BLaER1 treated with 17β-estradiol and CSF1 and Interleukin-3, amounts not matched to agents 10 nM and 100 nM (cell line): Measurements from ENCODE around the gene ABL2.
A peak's percentile ranks its signal among the peaks of the same experiment; 100 is the strongest.

Experiments used
- H3K27ac ChIP-seq, 11 experiments: shearing (Covaris generic); formaldehyde crosslinking; 2 replicates each; pipeline ENCODE4 v1.8.1; 2022
- H3K27me3 ChIP-seq, 11 experiments: shearing (Covaris generic); formaldehyde crosslinking; 2 replicates each; pipeline ENCODE4 v1.8.1; 2022
- H3K36me3 ChIP-seq, 11 experiments: shearing (Covaris generic); formaldehyde crosslinking; 2 replicates each; pipeline ENCODE4 v1.8.1; 2022
- H3K4me1 ChIP-seq, 10 experiments: shearing (Covaris generic); formaldehyde crosslinking; 2 replicates each; pipeline ENCODE4 v1.8.1; 2022
- H3K4me2 ChIP-seq, 11 experiments: shearing (Covaris generic); formaldehyde crosslinking; 2 replicates each; pipeline ENCODE4 v1.8.1; 2022
- H3K4me3 ChIP-seq, 10 experiments: shearing (Covaris generic); formaldehyde crosslinking; 2 replicates each; pipeline ENCODE4 v1.8.1; 2022
- H3K9ac ChIP-seq, 11 experiments: shearing (Covaris generic); formaldehyde crosslinking; 2 replicates each; pipeline ENCODE4 v1.8.1; 2022
- H3K9me3 ChIP-seq, 11 experiments: shearing (Covaris generic); formaldehyde crosslinking; replicated peaks in 1 of 11; 2 replicates each; pipeline ENCODE4 v1.8.1; 2022
- H4K20me1 ChIP-seq, 11 experiments: shearing (Covaris generic); formaldehyde crosslinking; 2 replicates each; pipeline ENCODE4 v1.8.1; 2022
- Cebpa-rat ChIP-seq, 11 experiments: shearing (Covaris generic); IDR thresholded peaks; 2 replicates each; pipeline ENCODE4 v1.8.1; 2022

The ABL2 gene

DNA sequence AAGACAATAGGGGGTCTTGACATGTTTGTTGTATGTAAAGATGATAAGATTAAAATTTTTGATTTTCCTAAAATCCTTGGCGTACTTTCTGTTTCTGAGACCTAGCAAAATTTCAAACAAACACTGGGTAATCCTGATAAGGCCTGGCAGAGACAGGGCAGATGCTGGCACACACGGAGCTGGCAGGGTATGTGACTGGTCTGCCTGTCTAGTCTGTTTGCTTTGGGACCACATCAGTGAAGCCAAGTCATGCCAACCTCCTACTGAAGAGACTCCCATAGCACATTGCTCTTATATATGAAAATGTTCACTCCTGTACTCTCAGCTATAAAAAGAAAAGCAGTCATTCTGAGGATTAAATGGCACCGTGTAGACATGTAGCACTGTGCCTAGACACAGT, 133.6 kb downstream of the ABL2 start:
- 0 out of 22 replicates have a peak overlapping the region, but pooled peaks of 1 of the 11 experiments have one; percentile 56 for H3K27ac ChIP-seq
- H3K4me2 ChIP-seq, result no peak overlapping the region
- H4K20me1 ChIP-seq, result peaks cover 0 to 29% (median 9%) of the 10 kb centered on the region in 11 experiments; a peak in 10 of 22 replicates
- no peak overlapping the region for H3K4me3 ChIP-seq
- no peaks in the 10 kb centered on the region for H3K9me3 ChIP-seq
- H3K36me3 ChIP-seq, result peaks cover 74 to 97% (median 80%) of the 10 kb centered on the region in 11 experiments
- H3K9ac ChIP-seq, result no peak overlapping the region
- peaks cover 27 to 38% (median 32%) of the 10 kb centered on the region in 10 experiments for H3K4me1 ChIP-seq
- H3K27me3 ChIP-seq, result no peaks in the 10 kb centered on the region
- no peak for TF ChIP-seq Cebpa-rat (IDR thresholded peaks at IDR 0.05)

DNA sequence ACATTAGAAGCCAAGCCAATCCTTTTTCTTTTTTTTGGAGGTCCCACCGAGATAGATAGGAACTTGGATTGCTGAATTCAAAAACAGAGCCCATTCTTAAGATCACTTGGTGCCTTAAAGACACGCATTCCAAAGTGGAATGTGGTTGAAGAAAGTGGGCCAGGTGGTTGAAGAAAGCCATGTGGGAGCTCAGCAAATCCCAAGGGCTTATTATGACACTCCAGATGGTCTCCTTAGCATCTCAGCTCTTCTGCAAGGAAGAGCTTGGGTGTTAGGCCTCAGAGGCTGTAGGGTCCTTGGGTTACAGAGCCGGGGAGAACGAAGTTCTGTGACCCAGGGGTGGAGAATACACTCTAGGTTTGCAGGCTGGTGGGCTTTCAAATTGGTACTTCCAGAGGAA, 134.1 kb downstream of the ABL2 start:
- no peak for TF ChIP-seq Cebpa-rat (IDR thresholded peaks at IDR 0.05)
- Histone ChIP-seq H3K4me3 (no peak overlapping the region), H3K9ac (no peak overlapping the region), H3K4me1 (peaks cover 32 to 43% (median 37%) of the 10 kb centered on the region in 10 experiments), H3K9me3 (no peaks in the 10 kb centered on the region), H3K36me3 (peaks cover 70 to 97% (median 83%) of the 10 kb centered on the region in 11 experiments), H3K27me3 (no peaks in the 10 kb centered on the region), H3K4me2 (peak overlapping the region in 8 of 11 experiments; percentile 20 to 54 (median 36); a peak in 14 of 22 replicates), H4K20me1 (peaks cover 0 to 34% (median 15%) of the 10 kb centered on the region in 11 experiments; a peak in 10 of 22 replicates), H3K27ac (peak overlapping the region in 3 of 11 experiments; percentile 19 to 56 (median 43); a peak in 2 of 22 replicates)

DNA sequence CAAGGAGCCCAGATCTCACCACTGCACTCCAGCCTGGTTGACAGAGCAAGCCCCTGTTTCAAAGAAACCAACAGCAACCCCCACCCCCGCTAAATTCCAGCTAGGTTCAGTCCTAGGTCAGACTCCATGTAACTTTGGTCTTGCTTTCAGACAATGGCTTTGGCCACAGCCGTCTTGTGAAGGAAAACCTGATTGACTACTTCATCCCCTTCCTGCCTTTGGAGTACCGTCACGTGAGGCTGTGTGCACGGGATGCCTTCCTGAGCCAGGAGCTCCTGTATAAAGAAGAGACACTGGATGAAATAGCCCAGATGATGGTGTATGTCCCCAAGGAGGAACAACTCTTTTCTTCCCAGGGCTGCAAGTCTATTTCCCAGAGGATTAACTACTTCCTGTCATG, 134.7 kb downstream of the ABL2 start:
- Histone ChIP-seq H3K9ac (no peak overlapping the region), H4K20me1 (peaks cover 0 to 34% (median 15%) of the 10 kb centered on the region in 11 experiments; a peak in 10 of 22 replicates), H3K4me3 (no peak overlapping the region), H3K4me1 (peaks cover 35 to 48% (median 41%) of the 10 kb centered on the region in 10 experiments), H3K4me2 (peak overlapping the region in 8 of 11 experiments; percentile 20 to 54 (median 36); a peak in 15 of 22 replicates), H3K36me3 (peaks cover 70 to 94% (median 83%) of the 10 kb centered on the region in 11 experiments), H3K9me3 (no peaks in the 10 kb centered on the region), H3K27ac (peak overlapping the region in 4 of 11 experiments; percentile 8 to 56 (median 31); a peak in 3 of 22 replicates), H3K27me3 (no peaks in the 10 kb centered on the region)
- no peak for TF ChIP-seq Cebpa-rat (IDR thresholded peaks at IDR 0.05)

DNA sequence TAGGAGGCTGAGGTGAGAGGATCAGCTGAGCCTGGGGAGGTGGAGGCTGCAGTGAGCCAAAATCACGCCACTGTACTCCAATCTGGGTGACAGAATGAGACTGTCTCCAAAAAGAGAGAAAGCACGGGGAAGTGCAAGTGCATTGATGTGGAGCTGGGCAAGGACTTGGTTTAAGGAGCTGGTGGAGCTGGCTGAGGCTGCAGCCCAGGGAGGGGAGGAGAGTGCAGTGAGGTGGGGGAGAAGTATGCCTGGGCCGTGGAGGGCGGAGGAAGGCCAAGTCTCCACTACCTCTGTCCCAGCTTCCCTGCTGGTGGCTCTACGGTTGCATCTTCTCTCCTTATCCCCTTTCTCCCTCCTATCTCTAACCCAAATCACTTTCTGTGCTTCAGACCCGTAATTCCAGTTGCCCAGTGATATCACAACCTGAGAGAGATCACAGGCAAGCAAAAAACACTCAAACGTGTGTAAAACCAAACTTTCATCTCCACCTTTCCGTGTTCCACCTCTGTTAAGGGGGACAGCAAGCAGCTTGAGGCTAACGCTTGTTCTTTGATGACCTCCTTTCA, 136.5 kb downstream of the ABL2 start:
- no peaks in the 10 kb centered on the region for H3K27me3 ChIP-seq
- peak overlapping the region in 10 of 11 experiments; percentile 18 to 77 (median 74); a peak in 14 of 22 replicates for H3K27ac ChIP-seq
- peak overlapping the region in 7 of 11 experiments; percentile 37 to 78 (median 69); a peak in 12 of 22 replicates for H3K4me2 ChIP-seq
- H3K36me3 ChIP-seq, result peaks cover 64 to 97% (median 87%) of the 10 kb centered on the region in 11 experiments
- no peak overlapping the region for H3K4me3 ChIP-seq
- peaks cover 52 to 66% (median 58%) of the 10 kb centered on the region in 10 experiments for H3K4me1 ChIP-seq
- H4K20me1 ChIP-seq, result peaks cover 0 to 50% (median 25%) of the 10 kb centered on the region in 11 experiments; a peak in 13 of 22 replicates
- TF ChIP-seq Cebpa-rat (IDR thresholded peaks at IDR 0.05), result no peak
- peak overlapping the region in 2 of 11 experiments; percentile 59 to 61; a peak in 3 of 22 replicates for H3K9ac ChIP-seq
- H3K9me3 ChIP-seq, result no peaks in the 10 kb centered on the region

DNA sequence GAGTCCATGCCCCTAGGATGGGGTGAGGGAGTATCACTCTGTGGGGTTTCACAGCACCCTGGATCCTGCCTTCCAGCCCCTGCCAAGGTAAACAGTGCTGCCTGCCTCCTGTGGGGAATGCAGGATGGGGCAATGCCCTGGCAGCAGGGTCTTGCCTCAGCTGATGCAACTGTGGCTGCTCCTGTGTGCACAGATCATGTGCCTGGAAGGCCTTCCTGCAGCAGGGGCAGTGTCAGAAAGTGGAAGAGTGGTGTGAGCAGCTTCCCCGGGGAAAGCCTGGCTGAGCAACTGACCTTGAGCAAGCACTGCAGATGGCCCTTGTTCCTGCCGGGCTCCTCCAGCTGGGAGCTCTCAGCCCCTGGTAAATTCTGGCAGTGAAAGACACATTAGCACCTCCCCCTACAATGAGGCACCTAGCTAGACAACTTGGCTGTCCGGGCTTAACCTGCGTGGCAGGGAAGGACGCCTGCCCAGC, 137.7 kb downstream of the ABL2 start:
- Histone ChIP-seq H3K27me3 (no peaks in the 10 kb centered on the region), H3K4me1 (peaks cover 64 to 78% (median 71%) of the 10 kb centered on the region in 10 experiments), H4K20me1 (peaks cover 0 to 62% (median 34%) of the 10 kb centered on the region in 11 experiments; a peak in 15 of 22 replicates), H3K9ac (peak overlapping the region; percentile 19 to 64 (median 58); a peak in 15 of 22 replicates), H3K9me3 (no peaks in the 10 kb centered on the region), H3K4me2 (peak overlapping the region; percentile 25 to 78 (median 48); a peak in 21 of 22 replicates), H3K4me3 (no peak overlapping the region), H3K36me3 (peaks cover 61 to 97% (median 86%) of the 10 kb centered on the region in 11 experiments), H3K27ac (peak overlapping the region; percentile 50 to 77 (median 74); a peak in 21 of 22 replicates)
- TF ChIP-seq Cebpa-rat (IDR thresholded peaks at IDR 0.05), result peak in 4 of 11 experiments; percentile 29 to 77 (median 58); a peak in 3 of 22 replicates

DNA sequence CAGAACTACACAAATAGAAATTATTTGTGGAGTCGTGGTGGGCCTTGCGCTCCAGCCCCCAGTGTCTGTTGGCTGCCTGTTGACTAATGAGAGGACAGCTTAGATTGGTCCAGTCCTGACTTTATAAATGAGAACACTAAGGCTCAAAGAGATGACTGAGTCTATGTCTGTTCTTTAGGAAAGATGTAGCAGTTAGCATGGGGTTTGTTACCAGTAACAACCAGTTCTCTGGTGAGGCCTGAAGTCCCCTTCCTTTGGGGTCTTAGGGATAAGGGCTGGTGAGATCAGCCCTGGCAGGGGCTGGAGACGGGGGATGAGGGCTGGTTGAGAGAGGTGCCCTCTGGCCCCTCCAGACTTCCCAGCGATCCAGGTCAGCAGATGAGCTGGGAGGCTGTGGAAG, 138.6 kb downstream of the ABL2 start:
- no peak for TF ChIP-seq Cebpa-rat (IDR thresholded peaks at IDR 0.05)
- no peaks in the 10 kb centered on the region for H3K9me3 ChIP-seq
- H3K27ac ChIP-seq, result peak overlapping the region; percentile 50 to 77 (median 74); a peak in 21 of 22 replicates
- peak overlapping the region; percentile 25 to 78 (median 48); a peak in 21 of 22 replicates for H3K4me2 ChIP-seq
- peaks cover 65 to 78% (median 72%) of the 10 kb centered on the region in 10 experiments for H3K4me1 ChIP-seq
- H3K27me3 ChIP-seq, result no peaks in the 10 kb centered on the region
- peak overlapping the region; percentile 19 to 63 (median 54); a peak in 14 of 22 replicates for H3K9ac ChIP-seq
- no peak overlapping the region for H3K4me3 ChIP-seq
- peaks cover 58 to 97% (median 84%) of the 10 kb centered on the region in 11 experiments for H3K36me3 ChIP-seq
- H4K20me1 ChIP-seq, result peaks cover 0 to 64% (median 36%) of the 10 kb centered on the region in 11 experiments; a peak in 16 of 22 replicates

DNA sequence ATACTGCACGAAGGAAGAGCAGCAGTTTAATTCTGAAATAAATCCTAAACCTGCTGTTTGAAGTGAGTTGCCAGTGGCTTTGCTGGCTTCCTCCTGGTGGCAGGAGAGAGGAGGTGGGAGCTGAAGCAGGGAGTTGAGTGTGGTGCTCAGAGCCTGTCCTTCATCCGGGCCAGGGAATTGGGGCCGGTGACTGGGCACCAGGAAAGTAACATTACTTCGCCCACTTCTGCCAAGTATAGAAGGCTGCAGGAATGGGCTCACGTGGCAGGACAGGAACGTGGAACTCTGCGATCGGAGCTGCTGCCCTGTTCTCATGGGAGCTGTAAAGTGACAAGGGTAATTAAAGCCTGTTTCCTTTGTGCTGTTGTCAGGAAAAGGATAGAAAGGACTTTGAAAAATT, 139.0 kb downstream of the ABL2 start:
- peaks cover 58 to 97% (median 84%) of the 10 kb centered on the region in 11 experiments for H3K36me3 ChIP-seq
- no peak for TF ChIP-seq Cebpa-rat (IDR thresholded peaks at IDR 0.05)
- peak overlapping the region in 9 of 11 experiments; percentile 32 to 63 (median 55); a peak in 11 of 22 replicates for H3K9ac ChIP-seq
- peaks cover 0 to 68% (median 40%) of the 10 kb centered on the region in 11 experiments; a peak in 17 of 22 replicates for H4K20me1 ChIP-seq
- H3K4me2 ChIP-seq, result peak overlapping the region; percentile 25 to 78 (median 48); a peak in 18 of 22 replicates
- no peak overlapping the region for H3K4me3 ChIP-seq
- no peaks in the 10 kb centered on the region for H3K27me3 ChIP-seq
- H3K27ac ChIP-seq, result peak overlapping the region; percentile 50 to 77 (median 74); a peak in 20 of 22 replicates
- peaks cover 64 to 80% (median 73%) of the 10 kb centered on the region in 10 experiments for H3K4me1 ChIP-seq
- H3K9me3 ChIP-seq, result no peaks in the 10 kb centered on the region

DNA sequence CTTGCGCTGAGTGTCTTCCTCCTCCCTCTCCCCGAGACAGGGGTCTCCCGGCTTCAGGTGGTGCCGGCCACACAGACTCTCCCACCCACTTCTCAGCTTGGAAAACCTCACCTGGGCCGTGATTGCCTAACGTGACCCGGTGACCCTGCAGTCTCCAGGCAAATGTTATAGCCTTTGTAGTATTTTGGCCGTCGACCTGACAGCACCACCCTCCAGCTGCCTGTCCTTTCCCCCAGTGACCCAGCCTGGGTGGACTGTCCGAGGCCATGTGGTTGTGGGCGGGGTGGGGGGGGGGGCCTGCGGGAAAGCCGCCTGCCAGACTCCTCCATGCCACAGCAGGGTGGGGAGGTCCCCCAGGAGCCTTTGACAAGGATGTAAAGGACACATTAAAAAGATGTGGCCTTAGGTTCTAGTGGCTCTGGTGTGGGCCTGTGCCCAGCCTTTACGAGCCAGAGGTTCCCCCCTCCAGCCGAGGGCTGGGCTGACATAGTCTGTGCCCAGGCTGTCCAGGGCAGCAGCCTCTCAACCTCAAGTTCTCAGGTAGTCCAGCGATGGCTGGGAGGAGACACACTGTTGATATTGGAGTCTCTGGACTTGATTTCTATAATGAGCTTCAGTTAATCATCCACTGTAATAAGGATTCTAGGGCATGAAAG, 139.5 kb downstream of the ABL2 start:
- H3K9me3 ChIP-seq, result no peaks in the 10 kb centered on the region
- peaks cover 0 to 72% (median 39%) of the 10 kb centered on the region in 11 experiments; a peak in 17 of 22 replicates for H4K20me1 ChIP-seq
- peak overlapping the region in 10 of 11 experiments; percentile 25 to 85 (median 71); a peak in 15 of 22 replicates for H3K4me2 ChIP-seq
- H3K4me1 ChIP-seq, result peaks cover 58 to 77% (median 70%) of the 10 kb centered on the region in 10 experiments
- H3K4me3 ChIP-seq, result no peak overlapping the region
- no peaks in the 10 kb centered on the region for H3K27me3 ChIP-seq
- TF ChIP-seq Cebpa-rat (IDR thresholded peaks at IDR 0.05), result no peak
- H3K9ac ChIP-seq, result peak overlapping the region in 6 of 11 experiments; percentile 32 to 61 (median 46); a peak in 6 of 22 replicates
- H3K36me3 ChIP-seq, result peaks cover 54 to 97% (median 82%) of the 10 kb centered on the region in 11 experiments
- H3K27ac ChIP-seq, result peak overlapping the region in 9 of 11 experiments; percentile 70 to 77 (median 74); a peak in 15 of 22 replicates
